Panc1 (cell line): Measurements from ENCODE around the gene TPP1. TPM values are rescaled to one million over a fixed set of nuclear protein-coding genes. Genes with fewer than 3 reads are reported as not detected.

Experiments used
- ATAC-seq: fragments of 200-7000 bp; cut with Tn5 transposase; 2 replicates; pipeline ENCODE4 v1.9.1; 2020; ENCODE audit warnings: mild to moderate bottlenecking, moderate library complexity
- BruUV-seq: library from RNA; stranded (reverse); fragments of 400-500 nt; replicated peaks from 2 replicates; lab custom pipeline; 2021; lab: Mats Ljungman, UMichigan
- CTCF ChIA-PET: fragments of 300-600 bp; sonication (Branson Sonifier 250); formaldehyde crosslinking; loops from one replicate; lab custom pipeline; 2022; ENCODE audit warnings: antibody characterized with exemption; lab: Charles Lee
- POLR2A ChIA-PET: fragments of 300-600 bp; sonication (Branson Sonifier 250); formaldehyde crosslinking; loops from one replicate; lab custom pipeline; 2022; ENCODE audit warnings: antibody characterized with exemption; lab: Charles Lee
- DNase-seq: peaks from one replicate; pipeline ENCODE4 v3.0.0-alpha.2; 2010; ENCODE audit warnings: low read depth, low spot score
- H3K27ac ChIP-seq: 2 replicates; pipeline ENCODE4 v1.5.1; 2011; ENCODE audit warnings: mild to moderate bottlenecking, low read length, inconsistent platforms
- H3K27me3 ChIP-seq: fragments of 200-500 bp; sonication (Bioruptor generic); 2 replicates; pipeline ENCODE4 v1.6.0; 2014; ENCODE audit warnings: low read length, inconsistent platforms; ENCODE audit not compliant: control insufficient read depth, insufficient read depth
- H3K36me3 ChIP-seq: fragments of 200-500 bp; sonication (Bioruptor generic); 2 replicates; pipeline ENCODE4 v1.5.1; 2014; ENCODE audit warnings: inconsistent platforms, mild to moderate bottlenecking, low read length, moderate library complexity; ENCODE audit not compliant: control insufficient read depth, insufficient read depth
- H3K4me1 ChIP-seq: 2 replicates; pipeline ENCODE4 v1.5.1; 2011; ENCODE audit warnings: inconsistent platforms, mild to moderate bottlenecking, low read length, moderate library complexity; ENCODE audit not compliant: control insufficient read depth, insufficient read depth
- H3K4me3 ChIP-seq, 2 experiments: 2 replicates each; pipeline ENCODE4 v1.5.1; 2011 to 2012; ENCODE audit warnings: low read depth in 2 of 2, low read length in 2 of 2, mild to moderate bottlenecking in 2 of 2, inconsistent platforms in 1 of 2, moderate library complexity in 1 of 2
- H3K9me3 ChIP-seq: fragments of 200-500 bp; sonication (Bioruptor generic); 2 replicates; pipeline ENCODE4 v1.5.1; 2014; ENCODE audit warnings: low read depth, mild to moderate bottlenecking, inconsistent platforms, low read length, moderate library complexity; ENCODE audit not compliant: control insufficient read depth, insufficient read depth
- POLR2AphosphoS5 ChIP-seq: IDR thresholded peaks from 2 replicates; pipeline ENCODE4 v1.6.1; 2012; ENCODE audit warnings: mild to moderate bottlenecking, low read depth, low read length, moderate library complexity
- REST ChIP-seq, 2 experiments: IDR thresholded peaks; 2 replicates each; pipeline ENCODE4 v1.6.1; 2011 to 2012; ENCODE audit warnings: low read depth in 2 of 2, control low read depth in 1 of 2, low read length in 1 of 2, mild to moderate bottlenecking in 1 of 2, moderate library complexity in 1 of 2; ENCODE audit not compliant: insufficient read depth in 1 of 2
- SIN3A ChIP-seq: IDR thresholded peaks from 2 replicates; pipeline ENCODE4 v1.6.1; 2012; ENCODE audit warnings: low read depth, mild to moderate bottlenecking, low read length, moderate library complexity, borderline replicate concordance; ENCODE audit not compliant: insufficient read depth
- TCF7L2 ChIP-seq: IDR thresholded peaks from 2 replicates; pipeline ENCODE4 v1.6.1; 2011; ENCODE audit warnings: mild to moderate bottlenecking, low read depth, low read length, inconsistent platforms
- in situ Hi-C: cut with HindIII; loops from 2 replicates; pipeline ENCODE4 v1.10.0; 2016; ENCODE audit warnings: low sequenced_read_pairs, low pct_unique_long_range_greater_than_20kb
- intact Hi-C: fragments of 100-400 bp; cut with micrococcal nuclease; formaldehyde crosslinking; loops from one replicate; pipeline ENCODE4 v1.10.0; 2022; ENCODE audit not compliant: unreplicated experiment
- total RNA-seq: library from RNA; stranded (reverse); gene quantifications from one replicate; pipeline ENCODE4 v1.2.1, GENCODE V29; 2021; ENCODE audit not compliant: unreplicated experiment
- TF ChIP-seq, protein P1 (sequence below): fragments of 450-650 bp; IDR thresholded peaks from 2 replicates; pipeline ENCODE4 v1.5.1; 2017; ENCODE audit warnings: mild to moderate bottlenecking

The TPP1 gene
- total RNA-seq, 1 experiment from 2014 or later: 200 TPM

DNA sequence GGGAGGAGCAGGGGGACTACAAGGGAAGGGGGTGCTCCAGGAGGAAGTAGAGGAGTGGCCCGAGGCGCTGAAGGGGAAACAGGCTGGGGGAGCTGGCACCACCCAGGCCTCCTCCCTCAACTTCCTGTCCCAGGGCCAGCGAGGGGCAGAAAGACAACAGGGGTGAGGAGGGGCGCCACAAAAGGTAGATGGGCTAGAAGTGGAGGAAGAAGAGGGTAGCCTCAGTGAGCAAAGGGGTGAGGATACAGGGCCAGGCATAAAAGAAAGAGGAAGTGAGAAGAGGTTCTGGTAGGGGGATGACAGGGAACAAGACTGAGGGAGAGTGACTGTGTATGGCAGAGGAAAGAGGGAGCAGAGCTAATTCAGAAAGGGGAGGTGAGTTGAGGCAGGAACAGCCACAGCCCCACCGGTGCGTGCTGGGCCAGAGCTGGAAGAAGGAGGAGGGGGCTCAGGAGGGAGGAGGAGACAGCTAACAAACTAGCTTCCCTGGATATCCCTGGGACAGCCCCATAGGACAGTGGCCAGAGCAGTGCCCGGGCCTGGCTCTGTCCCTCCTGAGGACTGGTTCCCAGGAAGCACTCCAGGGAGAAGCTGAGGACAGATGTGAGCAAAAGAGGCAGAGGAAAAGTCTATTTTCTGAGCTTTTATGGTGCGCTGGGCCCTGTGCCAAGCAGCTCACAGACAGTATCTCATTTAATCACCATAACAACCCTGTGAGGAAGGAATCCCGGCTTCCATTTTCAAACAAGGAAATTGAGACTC lies 27.9 kb upstream of the TPP1 start:
- H3K4me3 ChIP-seq: no peak overlapping the region
- POLR2A ChIA-PET: no interaction called here
- H3K27me3 ChIP-seq: peaks cover 41% of the 10 kb centered on the region
- ATAC-seq (no peak), DNase-seq (no peak)
- in situ Hi-C loops (no loop called here), intact Hi-C loops (no loop called here)
- no TSS peak for BruUV-seq
- H3K9me3 ChIP-seq: no peaks in the 10 kb centered on the region
- no peaks in the 10 kb centered on the region for H3K36me3 ChIP-seq
- CTCF ChIA-PET: interaction anchor here (0.5 to 0.6 kb wide), 2 partner anchors 11 to 41 kb away, joined by 3 read pairs; no protein-coding TSS in a partner anchor
- H3K4me1 ChIP-seq: no peaks in the 10 kb centered on the region
- TF ChIP-seq, protein P1, sequence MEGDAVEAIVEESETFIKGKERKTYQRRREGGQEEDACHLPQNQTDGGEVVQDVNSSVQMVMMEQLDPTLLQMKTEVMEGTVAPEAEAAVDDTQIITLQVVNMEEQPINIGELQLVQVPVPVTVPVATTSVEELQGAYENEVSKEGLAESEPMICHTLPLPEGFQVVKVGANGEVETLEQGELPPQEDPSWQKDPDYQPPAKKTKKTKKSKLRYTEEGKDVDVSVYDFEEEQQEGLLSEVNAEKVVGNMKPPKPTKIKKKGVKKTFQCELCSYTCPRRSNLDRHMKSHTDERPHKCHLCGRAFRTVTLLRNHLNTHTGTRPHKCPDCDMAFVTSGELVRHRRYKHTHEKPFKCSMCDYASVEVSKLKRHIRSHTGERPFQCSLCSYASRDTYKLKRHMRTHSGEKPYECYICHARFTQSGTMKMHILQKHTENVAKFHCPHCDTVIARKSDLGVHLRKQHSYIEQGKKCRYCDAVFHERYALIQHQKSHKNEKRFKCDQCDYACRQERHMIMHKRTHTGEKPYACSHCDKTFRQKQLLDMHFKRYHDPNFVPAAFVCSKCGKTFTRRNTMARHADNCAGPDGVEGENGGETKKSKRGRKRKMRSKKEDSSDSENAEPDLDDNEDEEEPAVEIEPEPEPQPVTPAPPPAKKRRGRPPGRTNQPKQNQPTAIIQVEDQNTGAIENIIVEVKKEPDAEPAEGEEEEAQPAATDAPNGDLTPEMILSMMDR: no peak
- no peak overlapping the region for H3K27ac ChIP-seq

- Histone ChIP-seq H3K4me1 (no peaks in the 10 kb centered on the region), H3K9me3 (no peaks in the 10 kb centered on the region), H3K4me3 (no peak overlapping the region), H3K27ac (no peak overlapping the region), H3K36me3 (no peaks in the 10 kb centered on the region), H3K27me3 (peaks cover 37% of the 10 kb centered on the region)
- ChIA-PET CTCF (no interaction called here), POLR2A (no interaction called here)
- no peak for ATAC-seq
- TF ChIP-seq REST (IDR thresholded peaks at IDR 0.05; ENCODE audit: insufficient read depth in 1 of 2, low read depth in 2 of 2, low read length in 1 of 2) (no peak), TCF7L2 (no peak), POLR2AphosphoS5 (no peak), SIN3A (no peak)
- TF ChIP-seq, protein P1: no peak
- no peak for DNase-seq
- intact Hi-C loops (no loop called here), in situ Hi-C loops (no loop called here)
- no TSS peak for BruUV-seq
Measured at GRCh38 chr11:6646576-6646917, 27.3 kb upstream of the TPP1 start.
